Stomach (tissue), 9 donors: ENCODE results near the gene MAGI1. TPM values are rescaled to one million over a fixed set of nuclear protein-coding genes. Genes with fewer than 3 reads are reported as not detected.

Experiments
- DNase-seq, 2 donors: peaks; one replicate each; pipeline versions ENCODE4 v3.0.0 to v3.0.0-alpha.2; 2013 to 2019
- H3K27ac ChIP-seq, 5 donors: fragments of 200-600 bp in 4 of 5; sonication (generic) in 4 of 5; one replicate each; pipeline ENCODE4 v1.5.1; 2013 to 2019; ENCODE audit warnings: mild to moderate bottlenecking in 1 of 5, moderate library complexity in 1 of 5
- H3K27me3 ChIP-seq, 3 donors: fragments of 200-600 bp; sonication (generic); one replicate each; pipeline ENCODE4 v1.5.1; 2017 to 2019; ENCODE audit warnings: mixed run types in 1 of 3
- H3K36me3 ChIP-seq, 4 donors: fragments of 200-600 bp; sonication (generic); 1 replicate in 3 of 4; 2 replicates in 1 of 4; pipeline ENCODE4 v1.5.1; 2016 to 2019
- H3K4me1 ChIP-seq, 4 donors: fragments of 200-600 bp; sonication (generic); one replicate each; pipeline ENCODE4 v1.5.1; 2016 to 2019
- H3K4me3 ChIP-seq, 4 donors: fragments of 200-600 bp; sonication (generic) in 3 of 4; one replicate each; pipeline ENCODE4 v1.5.1; 2016 to 2019; ENCODE audit warnings: mild to moderate bottlenecking in 1 of 4
- H3K9me3 ChIP-seq, 4 donors: fragments of 200-600 bp; sonication (generic); one replicate each; pipeline ENCODE4 v1.5.1; 2016 to 2019
- EP300 ChIP-seq: sonication (generic); formaldehyde crosslinking; IDR thresholded peaks from one replicate; pipeline ENCODE4 v1.6.1; 2017; ENCODE audit warnings: antibody characterized with exemption
- POLR2A ChIP-seq, 4 donors: fragments of 450-650 bp; IDR thresholded peaks; one replicate each; pipeline ENCODE4 v1.6.1; 2016; ENCODE audit warnings: antibody characterized with exemption in 4 of 4, control low read depth in 2 of 4, mild to moderate bottlenecking in 1 of 4, moderate library complexity in 1 of 4
- POLR2AphosphoS5 ChIP-seq, 3 donors: sonication (generic); formaldehyde crosslinking; IDR thresholded peaks; one replicate each; pipeline ENCODE4 v1.6.1; 2016; ENCODE audit warnings: antibody characterized with exemption in 3 of 3
- WGBS, 5 donors: extraction: QIAGEN DNeasy Blood & Tissue Kit in 3 of 5; methylation state at CpG; one replicate each; pipeline versions ENCODE4 v1.1.5 to v1.1.7; 2013 to 2018; 5-methylcytosine and 5-hydroxymethylcytosine counted together
- intact Hi-C: fragments of 100-400 bp; cut with DNase I; formaldehyde crosslinking; loops from one replicate; pipeline ENCODE4 v1.15.1; 2023; ENCODE audit warnings: low total_unique reads
- polyA plus RNA-seq, 3 donors: library from polyadenylated mRNA; stranded (reverse); fragments of 200-250 nt; gene quantifications; one replicate each; pipeline ENCODE4 v1.2.3, GENCODE V29; 2013
- total RNA-seq, 5 donors: library from RNA; depleted of rRNA; stranded (reverse); fragments of >200 nt; gene quantifications; one replicate each; pipeline versions ENCODE4 v1.1.0 to v1.2.3, GENCODE V29; 2014 to 2016
- TF ChIP-seq, protein P1 (sequence below), 7 experiments: fragments of 450-650 bp in 4 of 7; fragments of 200-600 bp in 3 of 7; sonication (generic) in 3 of 7; IDR thresholded peaks; one replicate each; pipeline ENCODE4 v1.5.1; 2016 to 2019; ENCODE audit warnings: antibody characterized with exemption in 7 of 7, control low read depth in 2 of 7, mild to moderate bottlenecking in 1 of 7
- donor health status: healthy with polysubstance abuse.
- donor health status: Bipolar disorder and iron deficiency.
- donor health status: healthy.

Gene MAGI1
- total and polyA plus RNA-seq, 8 donors = 5.7 to 237 (median 84.8) TPM

DNA sequence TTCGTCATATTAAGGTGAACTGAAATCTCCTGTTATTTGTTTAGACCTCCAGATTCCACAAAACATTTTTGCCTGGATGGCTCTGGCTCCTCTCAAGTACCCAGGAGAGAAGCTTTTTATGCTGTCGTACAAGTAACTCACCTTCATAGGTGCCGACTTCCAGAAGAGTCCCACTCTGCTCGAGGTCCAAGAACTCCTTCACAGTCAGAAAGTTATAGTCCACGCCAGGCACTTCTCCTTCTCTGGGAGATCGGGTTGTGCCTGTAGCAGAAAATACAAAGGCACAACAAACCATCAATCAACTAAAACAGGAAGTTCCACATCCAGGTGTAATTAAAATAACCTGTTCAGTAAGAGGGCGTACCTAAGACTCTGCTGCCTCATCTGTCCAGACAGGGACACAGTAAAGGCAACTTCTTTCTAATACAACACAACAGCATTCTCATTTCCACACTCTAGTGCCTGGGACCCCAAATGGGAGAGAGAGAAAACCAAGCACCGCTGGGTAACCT, 545.3 kb downstream of the MAGI1 start:
- no peak for TF ChIP-seq POLR2AphosphoS5 (IDR thresholded peaks at IDR 0.05)
- no peak for TF ChIP-seq POLR2A (IDR thresholded peaks at IDR 0.05)
- TF ChIP-seq, protein P1, sequence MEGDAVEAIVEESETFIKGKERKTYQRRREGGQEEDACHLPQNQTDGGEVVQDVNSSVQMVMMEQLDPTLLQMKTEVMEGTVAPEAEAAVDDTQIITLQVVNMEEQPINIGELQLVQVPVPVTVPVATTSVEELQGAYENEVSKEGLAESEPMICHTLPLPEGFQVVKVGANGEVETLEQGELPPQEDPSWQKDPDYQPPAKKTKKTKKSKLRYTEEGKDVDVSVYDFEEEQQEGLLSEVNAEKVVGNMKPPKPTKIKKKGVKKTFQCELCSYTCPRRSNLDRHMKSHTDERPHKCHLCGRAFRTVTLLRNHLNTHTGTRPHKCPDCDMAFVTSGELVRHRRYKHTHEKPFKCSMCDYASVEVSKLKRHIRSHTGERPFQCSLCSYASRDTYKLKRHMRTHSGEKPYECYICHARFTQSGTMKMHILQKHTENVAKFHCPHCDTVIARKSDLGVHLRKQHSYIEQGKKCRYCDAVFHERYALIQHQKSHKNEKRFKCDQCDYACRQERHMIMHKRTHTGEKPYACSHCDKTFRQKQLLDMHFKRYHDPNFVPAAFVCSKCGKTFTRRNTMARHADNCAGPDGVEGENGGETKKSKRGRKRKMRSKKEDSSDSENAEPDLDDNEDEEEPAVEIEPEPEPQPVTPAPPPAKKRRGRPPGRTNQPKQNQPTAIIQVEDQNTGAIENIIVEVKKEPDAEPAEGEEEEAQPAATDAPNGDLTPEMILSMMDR (IDR thresholded peaks at IDR 0.05) = no peak
- no peak for TF ChIP-seq EP300
- H3K27me3 ChIP-seq = no peaks in the 10 kb centered on the region
- no peak overlapping the region for H3K27ac ChIP-seq
- H3K4me1 ChIP-seq = peaks cover 0 to 9% (median 0%) of the 10 kb centered on the region in 4 donors
- intact Hi-C loops = no loop called here
- H3K9me3 ChIP-seq = no peaks in the 10 kb centered on the region
- no peak overlapping the region for H3K4me3 ChIP-seq
- DNase-seq = no peak
- WGBS, 5 donors = 82 to 90% (median 89%) methylated on average over 8 of the region's 8 CpGs
- peaks cover 0 to 7% (median 5%) of the 10 kb centered on the region in 4 donors for H3K36me3 ChIP-seq

DNA sequence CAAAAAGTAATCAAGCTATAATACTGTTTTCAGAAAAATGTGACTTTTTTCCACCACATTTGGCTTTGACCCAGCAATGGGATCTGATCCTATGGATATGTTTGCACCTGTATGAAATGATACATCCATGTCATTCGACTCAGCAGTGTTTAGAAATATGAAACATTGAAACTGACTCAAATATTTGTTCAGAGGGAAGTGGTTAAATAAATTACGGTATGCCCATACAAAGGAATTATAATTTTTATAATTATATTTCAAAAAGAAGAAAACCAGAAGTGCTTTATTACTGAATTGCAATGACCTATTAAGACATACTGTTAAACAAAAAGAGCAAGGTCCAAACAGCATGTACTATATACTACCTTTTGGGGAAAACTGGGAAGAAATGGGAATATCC, 546.5 kb downstream of the MAGI1 start:
- TF ChIP-seq POLR2AphosphoS5 (IDR thresholded peaks at IDR 0.05) = no peak
- no peak for TF ChIP-seq POLR2A (IDR thresholded peaks at IDR 0.05)
- TF ChIP-seq EP300 = no peak
- TF ChIP-seq, protein P1 (IDR thresholded peaks at IDR 0.05) = no peak
- H3K4me1 ChIP-seq = peaks cover 0 to 6% (median 0%) of the 10 kb centered on the region in 4 donors
- H3K36me3 ChIP-seq = peaks cover 0 to 7% (median 5%) of the 10 kb centered on the region in 4 donors
- H3K27ac ChIP-seq = no peak overlapping the region
- intact Hi-C loops = no loop called here
- H3K4me3 ChIP-seq = no peak overlapping the region
- WGBS, 5 donors = 87 to 96% (median 91%) methylated on average over 2 of the region's 2 CpGs
- no peak for DNase-seq
- H3K27me3 ChIP-seq = no peaks in the 10 kb centered on the region
- no peaks in the 10 kb centered on the region for H3K9me3 ChIP-seq

DNA sequence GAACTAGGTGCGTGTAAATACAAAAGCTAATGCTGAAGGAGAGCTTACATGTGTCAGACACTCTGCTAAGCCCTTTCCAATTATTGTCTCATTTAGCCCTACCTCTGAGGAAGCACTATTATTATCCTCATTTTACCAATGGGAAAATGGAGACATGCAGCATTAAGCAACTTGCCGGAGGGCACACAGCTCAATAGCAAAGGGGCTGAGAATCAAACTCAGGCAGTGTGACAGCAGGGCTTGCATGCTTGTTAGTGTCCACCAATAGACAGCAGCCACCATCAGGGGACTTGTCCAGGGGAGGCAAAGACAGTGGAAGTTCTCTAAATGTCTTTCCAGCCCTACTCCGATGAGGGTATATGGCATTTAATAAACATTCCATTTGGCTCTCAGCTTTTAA, 548.6 kb downstream of the MAGI1 start:
- Histone ChIP-seq H3K9me3 (no peaks in the 10 kb centered on the region), H3K27ac (no peak overlapping the region), H3K4me3 (no peak overlapping the region), H3K36me3 (peaks cover 0 to 7% (median 5%) of the 10 kb centered on the region in 4 donors), H3K4me1 (peaks cover 3 to 20% (median 14%) of the 10 kb centered on the region in 4 donors), H3K27me3 (no peaks in the 10 kb centered on the region)
- DNase-seq = no peak
- 88 to 99% (median 95%) methylated on average over 3 of the region's 3 CpGs for WGBS, 5 donors
- no peak for TF ChIP-seq POLR2A (IDR thresholded peaks at IDR 0.05)
- TF ChIP-seq, protein P1 (IDR thresholded peaks at IDR 0.05) = no peak
- no peak for TF ChIP-seq POLR2AphosphoS5 (IDR thresholded peaks at IDR 0.05)
- TF ChIP-seq EP300 = no peak
- intact Hi-C loops = no loop called here

DNA sequence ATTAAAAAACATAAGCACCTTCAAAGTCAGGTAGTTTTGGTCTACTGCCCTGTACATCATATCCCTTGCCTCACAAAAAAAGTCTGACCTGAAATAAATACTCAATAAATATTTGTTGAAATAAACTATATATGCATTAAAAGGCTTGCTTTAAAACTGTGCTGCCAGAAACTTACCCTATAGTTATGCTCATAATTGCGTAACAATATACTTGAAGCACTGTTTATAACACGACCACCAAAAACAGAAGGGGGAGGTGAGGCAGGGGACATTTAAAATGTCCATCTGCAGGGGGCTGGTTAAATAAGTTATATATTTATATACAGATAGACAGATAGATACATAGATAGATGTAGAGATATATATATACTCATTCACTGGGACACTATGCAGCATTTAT, 549.5 kb downstream of the MAGI1 start:
- WGBS, 5 donors = 90 to 100% (median 98%) methylated on average over 2 of the region's 2 CpGs
- no peak overlapping the region for H3K4me3 ChIP-seq
- H3K36me3 ChIP-seq = peaks cover 0 to 7% (median 5%) of the 10 kb centered on the region in 4 donors
- TF ChIP-seq POLR2A (IDR thresholded peaks at IDR 0.05) = no peak
- TF ChIP-seq, protein P1 (IDR thresholded peaks at IDR 0.05) = no peak
- no peak for TF ChIP-seq POLR2AphosphoS5 (IDR thresholded peaks at IDR 0.05)
- no peak for TF ChIP-seq EP300
- DNase-seq = no peak
- H3K4me1 ChIP-seq = peaks cover 11 to 29% (median 22%) of the 10 kb centered on the region in 4 donors
- H3K9me3 ChIP-seq = no peaks in the 10 kb centered on the region
- H3K27me3 ChIP-seq = no peaks in the 10 kb centered on the region
- intact Hi-C loops = no loop called here
- no peak overlapping the region for H3K27ac ChIP-seq
